ENCODE measurements around the gene MEIS1. TPM values are rescaled to one million over a fixed set of nuclear protein-coding genes. Genes with fewer than 3 reads are reported as not detected.

MEIS1 gene
- total and polyA plus RNA-seq, 2 donors (not counting 3 experiments of a cell fraction or from before 2014, with no cell fraction given) = 10.0 to 26.5 TPM

DNA sequence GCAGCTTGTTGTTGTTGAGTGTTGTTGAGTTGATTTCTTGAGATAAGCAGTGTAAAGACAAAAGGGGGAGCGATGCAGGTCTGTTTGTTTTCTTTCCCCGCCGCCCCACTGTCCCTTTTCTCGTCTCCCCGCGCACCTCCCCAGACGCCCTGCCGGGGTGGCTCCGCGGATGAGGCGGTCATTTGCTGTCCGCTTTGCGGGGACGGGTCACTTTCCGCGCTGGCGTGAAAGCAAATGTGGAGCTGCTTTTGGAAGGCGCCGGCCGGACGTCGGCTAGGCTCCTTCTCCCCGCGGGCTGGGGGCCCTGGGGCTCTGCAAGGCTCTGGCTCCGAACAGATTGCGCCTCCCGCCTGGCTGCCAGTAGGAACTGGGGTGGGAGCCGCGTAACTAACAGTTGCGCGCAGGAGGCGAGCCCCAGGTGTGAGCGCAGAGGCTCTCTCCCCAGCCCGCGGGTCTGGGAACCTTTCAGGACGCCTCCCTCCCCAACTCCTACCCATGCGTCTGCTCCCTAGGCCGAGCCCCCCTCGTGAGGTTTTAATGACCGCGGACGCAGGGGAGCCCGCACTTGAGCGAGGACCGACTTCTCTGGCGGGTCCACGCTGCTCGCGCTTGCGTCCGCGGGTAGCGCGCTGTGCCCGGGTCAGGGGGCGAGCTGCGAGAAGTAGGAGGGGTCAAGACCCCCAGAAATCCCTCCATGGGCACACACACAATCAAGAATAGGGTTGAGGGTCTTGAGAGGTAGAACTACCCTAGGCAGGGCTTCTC lies 146.6 kb downstream of the MEIS1 start:
- H3K36me3 ChIP-seq (ENCODE audit: control insufficient read depth in 2 of 2, extremely low read depth in 1 of 2, insufficient read depth in 2 of 2, low read length in 2 of 2) = no peaks in the 10 kb centered on the region
- DNase-seq (ENCODE audit: low read depth, low spot score) (no peak), FAIRE-seq (no peak)
- H3K79me2 ChIP-seq (ENCODE audit: control insufficient read depth, insufficient read depth, low read length) = no peaks in the 10 kb centered on the region
- intact Hi-C loops (cut with micrococcal nuclease) (loop anchor here (10.0 kb wide), 1 partner anchor 983 kb away; no protein-coding TSS in a partner anchor), dilution Hi-C loops (cut with MboI; ENCODE audit: extremely low pct_ligation_motif_present, low sequenced_read_pairs) (no loop called here)
- H3K4me1 ChIP-seq (ENCODE audit: control insufficient read depth, extremely low read depth, insufficient read depth, low read length) = peaks cover 9% of the 10 kb centered on the region
- H3K9me1 ChIP-seq (replicated peaks; ENCODE audit: control insufficient read depth, extremely low read depth, insufficient read depth, low read length) = no peaks in the 10 kb centered on the region
- BruUV-seq (replicated peaks) = no TSS peak
- H3K9me3 ChIP-seq (replicated peaks; ENCODE audit: control insufficient read depth, insufficient read depth, low read length) = no peaks in the 10 kb centered on the region
- no peak overlapping the region for H3K9ac ChIP-seq (replicated peaks; ENCODE audit: extremely low read depth, insufficient read depth, low read length)
- H3K4me3 ChIP-seq (replicated peaks in 1 of 3; ENCODE audit: insufficient read depth in 1 of 3, low read depth in 1 of 3, low read length in 3 of 3) = no peak overlapping the region
- TF ChIP-seq MYC (IDR thresholded peaks at IDR 0.05; ENCODE audit: low read depth, low read length) (no peak), CTCF (IDR thresholded peaks at IDR 0.05; ENCODE audit: extremely low read depth in 1 of 2, insufficient read depth in 1 of 2, low read depth in 1 of 2, low read length in 2 of 2) (no peak), POLR2AphosphoS5 (IDR thresholded peaks at IDR 0.05; ENCODE audit: insufficient read depth, low read depth, low read length) (no peak), POLR2A (IDR thresholded peaks at IDR 0.05; ENCODE audit: low read depth, low read length) (no peak), EZH2 (IDR thresholded peaks at IDR 0.05; ENCODE audit: borderline replicate concordance, low read depth, low read length, severe bottlenecking) (peak; percentile 93), GATA2 (IDR thresholded peaks at IDR 0.05; ENCODE audit: insufficient read depth, insufficient read length, low read depth, low read length) (no peak), FOS (IDR thresholded peaks at IDR 0.05; ENCODE audit: borderline replicate concordance, insufficient read depth, low read length) (no peak)
- TF ChIP-seq, protein P1, sequence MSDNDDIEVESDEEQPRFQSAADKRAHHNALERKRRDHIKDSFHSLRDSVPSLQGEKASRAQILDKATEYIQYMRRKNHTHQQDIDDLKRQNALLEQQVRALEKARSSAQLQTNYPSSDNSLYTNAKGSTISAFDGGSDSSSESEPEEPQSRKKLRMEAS (IDR thresholded peaks at IDR 0.05; ENCODE audit: insufficient read depth, insufficient read length) = no peak
- H3K27me3 ChIP-seq (ENCODE audit: control insufficient read depth in 2 of 2, insufficient read depth in 2 of 2, low read length in 2 of 2) = peaks cover 69 to 95% of the 10 kb centered on the region in 2 experiments
- H2AFZ ChIP-seq (ENCODE audit: low read depth, low read length) = no peak overlapping the region
- POLR2A ChIA-PET = no interaction called here
- H4K20me1 ChIP-seq (replicated peaks; ENCODE audit: control insufficient read depth, extremely low read depth, insufficient read depth, low read length) = peaks cover 4% of the 10 kb centered on the region
- CTCF ChIA-PET = interaction anchor here (0.8 to 2.0 kb wide), 4 partner anchors 12 to 1069 kb away, joined by 3 to 7 read pairs (median 4); no protein-coding TSS in a partner anchor
- no peak overlapping the region for H3K27ac ChIP-seq (ENCODE audit: insufficient read depth, low read depth, low read length)
- no peak overlapping the region for H3K4me2 ChIP-seq (ENCODE audit: insufficient read depth, low read length)

All from endothelial cell of umbilical vein (primary cell).